ENCODE results near the gene F13A1.

F13A1 gene

DNA sequence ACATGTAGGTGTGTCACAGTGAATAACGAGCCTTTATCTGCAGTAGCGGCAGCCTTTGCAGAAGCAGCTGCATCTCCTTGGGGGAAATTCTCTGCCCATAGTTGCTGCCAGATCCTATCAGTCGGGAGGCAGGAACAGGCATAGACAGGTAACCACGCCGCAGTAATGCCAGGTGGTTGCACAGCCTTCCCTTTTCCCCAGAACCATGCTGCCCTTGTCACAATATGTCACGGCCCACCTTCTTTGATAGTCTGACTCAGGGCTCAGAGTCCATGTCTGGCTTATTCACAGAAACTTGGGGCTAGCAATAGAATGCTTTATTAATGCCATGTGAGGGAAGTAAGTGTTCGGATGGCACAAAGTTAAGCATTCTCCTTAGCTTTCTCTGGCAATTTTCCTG is 76.6 kb downstream of the F13A1 start:
- DNase-seq (ENCODE audit: low read depth in 3 of 3): no peak

DNA sequence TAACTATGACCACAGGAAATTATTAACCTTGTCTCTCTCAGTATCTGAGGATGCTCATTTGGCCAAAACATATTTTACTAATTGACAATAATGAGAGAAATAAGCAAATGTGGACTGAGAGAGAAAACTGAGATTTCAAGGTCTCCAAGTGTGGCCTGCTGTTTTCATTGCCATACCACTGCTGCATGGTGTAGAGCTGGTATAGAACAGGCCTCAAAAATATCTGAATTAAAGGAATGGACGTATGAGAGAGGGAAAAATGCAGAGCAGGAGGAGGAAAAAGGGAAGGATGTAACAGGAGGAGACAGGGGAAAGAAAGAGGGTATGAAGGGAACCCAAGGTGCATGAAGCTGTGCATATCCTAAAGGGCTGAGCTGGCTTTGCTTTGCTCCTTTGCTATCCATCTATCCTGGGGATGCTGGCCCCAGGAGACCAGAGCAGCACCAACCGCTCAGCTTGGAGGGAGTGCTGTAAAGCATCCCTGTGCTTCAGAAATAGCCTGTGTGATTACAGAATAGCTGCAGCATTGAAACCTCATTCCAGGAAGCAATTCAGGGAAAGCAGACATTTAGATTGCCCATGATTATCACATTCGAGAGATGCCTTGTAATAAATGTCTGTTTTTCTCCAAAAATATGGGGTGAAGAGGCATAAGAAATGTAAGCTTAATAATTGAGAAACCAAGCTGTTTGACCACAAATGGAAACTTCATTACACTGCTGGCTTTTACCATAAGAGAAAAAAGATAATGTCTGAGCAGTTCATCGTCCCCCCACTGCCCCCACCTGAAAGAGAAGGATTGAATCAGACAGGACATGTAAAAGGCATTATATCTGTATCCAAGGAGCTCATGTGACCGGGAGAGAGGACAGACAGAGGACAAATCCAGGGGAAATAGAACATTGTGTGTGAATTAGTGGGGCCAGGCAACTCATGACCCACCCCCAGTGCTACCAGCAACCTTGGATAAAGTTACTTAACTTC is 80.6 kb downstream of the F13A1 start:
- no peak for DNase-seq (ENCODE audit: low read depth in 3 of 3)

DNA sequence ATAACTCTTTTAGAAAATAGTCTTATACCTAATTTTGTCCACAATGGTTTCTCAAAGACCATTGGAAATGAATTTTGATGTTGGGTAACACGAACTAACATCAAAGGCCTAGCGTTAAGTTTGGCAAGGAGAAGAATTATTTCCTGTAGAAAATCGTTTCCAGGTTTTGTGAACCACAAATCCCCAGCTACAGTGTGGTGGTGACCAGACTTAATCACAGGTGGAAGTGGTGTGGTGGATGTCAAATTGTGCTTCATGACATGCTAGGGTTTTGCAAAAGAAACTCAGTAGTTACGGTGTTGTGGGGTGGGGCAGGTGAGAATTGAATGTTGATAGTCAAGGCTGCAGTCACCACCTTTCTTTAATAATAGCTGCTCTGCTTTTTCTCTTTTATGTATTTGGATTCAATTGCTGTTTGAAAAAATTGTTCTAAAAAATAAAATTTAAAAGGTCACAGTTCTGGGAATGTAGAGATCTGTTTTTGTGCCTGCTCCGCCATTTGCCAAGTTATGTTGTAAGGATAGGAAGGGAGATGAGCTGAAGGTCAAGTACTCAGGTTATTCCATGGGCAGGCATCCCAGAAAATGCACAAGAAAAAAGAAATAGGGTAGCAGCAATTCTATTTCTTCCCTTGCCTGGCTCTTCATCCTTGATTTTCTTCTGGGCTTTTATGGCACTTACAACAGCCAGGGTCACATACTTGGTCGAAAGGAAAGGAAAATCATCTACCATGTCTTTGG is 83.6 kb downstream of the F13A1 start:
- DNase-seq (ENCODE audit: low read depth in 3 of 3): no peak

DNA sequence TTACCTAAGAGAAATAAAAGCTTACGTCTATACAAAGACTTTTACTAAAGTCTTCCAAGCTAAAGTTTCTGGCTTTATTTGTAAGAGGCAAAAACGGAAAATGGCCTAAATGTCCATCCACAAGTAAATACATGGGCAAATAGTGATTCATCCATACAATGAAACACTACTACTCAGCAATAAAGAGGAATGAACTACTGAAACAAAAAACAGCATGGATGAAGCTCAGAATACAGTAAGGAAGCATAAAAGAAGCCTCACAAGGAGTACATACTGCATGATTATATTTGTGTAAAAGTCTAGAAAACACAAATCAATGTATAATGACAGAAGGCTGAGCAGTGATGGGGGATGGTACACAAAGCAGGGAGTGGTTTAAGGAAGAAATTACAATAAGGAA is 84.7 kb downstream of the F13A1 start:
- no peak for DNase-seq (ENCODE audit: low read depth in 3 of 3)

DNA sequence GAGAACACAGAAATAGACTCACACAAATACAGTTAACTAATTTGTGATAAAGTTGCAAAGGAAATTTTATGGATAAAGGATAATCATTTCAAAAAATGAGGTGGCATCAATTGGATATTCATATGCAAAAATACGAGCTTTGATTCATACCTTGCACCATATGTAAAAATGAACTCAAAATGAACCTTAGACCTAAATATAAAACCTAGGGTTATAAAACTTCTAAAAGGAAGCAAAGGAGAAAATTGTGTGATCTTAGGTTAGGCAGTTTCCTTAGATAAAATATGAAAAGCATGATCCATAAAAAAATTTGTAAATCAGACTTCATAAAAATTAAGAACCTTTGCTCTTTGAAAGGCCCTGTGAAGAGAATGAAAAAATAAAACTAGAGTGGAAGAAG is 85.5 kb downstream of the F13A1 start:
- no peak for DNase-seq (ENCODE audit: low read depth in 3 of 3)

DNA sequence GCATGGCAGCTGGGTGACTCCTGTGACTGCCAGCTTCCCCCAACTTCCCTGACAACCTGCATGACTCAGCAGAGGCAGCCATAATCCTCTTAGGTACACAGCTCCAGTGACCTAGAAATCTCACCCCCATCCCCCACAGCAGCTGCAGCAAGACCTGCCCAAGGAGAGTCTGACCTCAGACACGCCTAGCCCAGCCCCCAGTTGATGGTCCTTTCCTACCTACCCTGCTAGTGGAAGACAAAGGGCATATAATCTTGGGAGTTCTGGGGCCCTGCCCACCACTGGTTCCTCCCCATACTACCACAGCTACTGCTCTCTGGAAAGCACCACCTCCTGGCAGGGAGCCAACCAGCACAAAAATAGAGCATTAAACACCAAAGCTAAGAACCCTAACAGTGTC is 90.2 kb downstream of the F13A1 start:
- no peak for DNase-seq (ENCODE audit: low read depth in 3 of 3)

DNA sequence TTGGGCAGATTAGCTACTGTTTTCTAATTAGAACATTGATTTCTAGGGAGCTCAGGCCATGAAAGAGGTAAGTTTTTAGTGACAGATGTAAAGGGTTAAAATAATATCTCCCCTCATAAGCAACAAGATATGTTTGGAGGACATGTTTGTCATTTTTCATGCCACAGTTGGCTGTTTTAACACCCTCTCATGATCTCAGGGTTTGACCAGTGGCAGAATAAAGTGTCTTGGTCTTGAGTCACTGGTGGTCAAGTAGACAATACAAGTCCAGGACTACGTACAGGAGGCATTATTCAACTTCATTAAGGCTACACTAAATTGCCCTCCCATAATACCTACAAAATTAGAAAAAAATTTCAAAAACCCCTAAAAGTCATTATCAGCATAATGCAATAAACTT is 92.6 kb downstream of the F13A1 start:
- DNase-seq (ENCODE audit: low read depth in 3 of 3): no peak

DNA sequence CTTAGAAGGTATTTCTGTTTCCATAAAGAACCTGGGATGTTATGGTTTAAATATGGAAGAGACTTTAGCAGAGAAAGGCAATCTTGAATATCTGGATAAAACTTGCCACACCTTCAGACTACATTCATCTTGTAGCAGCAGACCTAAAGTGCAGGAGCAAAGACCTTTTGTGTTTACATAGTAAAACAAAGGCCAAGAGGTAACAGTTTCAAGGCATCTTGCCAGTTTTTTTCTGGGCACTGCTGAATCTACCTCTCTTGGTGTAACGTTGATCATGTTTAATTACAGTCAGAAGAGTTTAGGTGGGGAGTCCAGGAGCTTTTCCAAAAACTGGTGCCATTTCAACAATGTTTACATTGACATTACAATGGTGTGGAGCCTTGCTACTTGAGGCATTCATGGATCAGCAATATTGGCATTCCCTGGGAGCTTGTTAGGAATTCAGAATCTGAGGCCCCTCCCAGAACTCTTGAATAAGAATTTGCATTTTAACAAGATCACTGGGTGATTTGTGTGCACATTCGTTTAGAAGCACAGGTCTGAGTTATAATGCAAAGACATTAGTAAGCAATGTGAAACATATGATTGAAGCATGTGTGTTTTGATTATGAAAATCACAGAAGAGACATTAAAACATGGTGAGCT is 94.5 kb downstream of the F13A1 start:
- DNase-seq (ENCODE audit: low read depth in 3 of 3): no peak

DNA sequence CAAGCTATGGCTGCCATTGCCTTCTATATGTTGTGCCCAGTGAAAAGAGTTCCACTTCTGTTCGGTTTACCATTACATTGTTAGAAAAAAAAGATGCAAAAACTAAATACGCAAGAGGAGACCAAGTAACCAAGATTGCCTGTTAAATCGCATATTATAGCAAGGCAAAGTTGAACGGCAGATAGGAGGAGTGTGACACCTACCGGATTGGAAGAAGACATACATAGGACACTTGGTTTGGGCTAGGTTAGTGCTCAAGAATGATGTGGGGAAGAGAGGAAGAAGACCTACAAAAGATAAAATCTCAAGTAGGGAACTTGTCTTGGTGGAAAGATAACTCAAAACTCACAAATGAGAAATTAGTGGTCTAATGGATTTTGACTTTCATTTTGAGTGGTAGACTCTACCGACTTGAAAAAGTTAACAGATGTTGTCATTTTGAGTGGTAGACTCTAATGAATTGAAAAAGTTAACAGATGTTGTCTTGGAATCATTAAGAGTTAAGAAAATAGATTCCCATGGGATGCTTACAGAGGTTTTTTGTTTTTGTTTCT is 95.5 kb downstream of the F13A1 start:
- DNase-seq (ENCODE audit: low read depth in 3 of 3): no peak

DNA sequence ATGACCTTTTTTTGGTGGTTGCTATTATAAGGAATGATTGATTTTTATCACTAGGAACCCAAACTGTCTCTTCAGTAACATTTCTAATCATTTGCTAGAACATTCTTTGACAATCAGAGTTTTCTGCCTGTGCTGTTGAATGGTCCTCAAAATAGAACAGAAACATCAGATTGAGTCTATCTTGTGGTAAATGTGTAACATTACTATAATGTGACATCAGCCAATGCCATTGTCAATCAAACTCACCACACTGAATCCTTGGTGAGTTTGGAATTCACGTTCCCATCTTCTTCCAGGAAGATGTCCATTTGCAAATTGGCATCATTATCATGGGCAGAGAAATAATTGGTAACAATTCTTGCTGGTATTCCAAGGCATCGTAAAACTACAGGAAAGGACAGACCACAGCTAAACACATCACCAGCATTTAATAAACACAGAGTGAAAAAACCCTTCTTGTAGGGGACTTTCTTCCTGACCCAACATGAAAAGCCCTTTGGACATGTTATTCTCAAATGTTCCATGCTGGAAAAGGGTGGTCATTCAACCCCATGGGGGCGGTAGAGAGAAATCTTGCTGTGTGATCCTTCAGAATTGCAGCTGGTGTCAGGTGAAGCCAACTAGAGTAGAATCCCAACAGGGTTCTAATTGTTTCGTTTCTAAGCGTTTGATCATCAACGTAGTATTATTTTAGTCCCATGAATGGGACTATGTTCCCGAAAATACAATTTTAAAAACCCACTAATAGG is 98.5 kb downstream of the F13A1 start:
- no peak for DNase-seq (ENCODE audit: low read depth in 3 of 3)

DNA sequence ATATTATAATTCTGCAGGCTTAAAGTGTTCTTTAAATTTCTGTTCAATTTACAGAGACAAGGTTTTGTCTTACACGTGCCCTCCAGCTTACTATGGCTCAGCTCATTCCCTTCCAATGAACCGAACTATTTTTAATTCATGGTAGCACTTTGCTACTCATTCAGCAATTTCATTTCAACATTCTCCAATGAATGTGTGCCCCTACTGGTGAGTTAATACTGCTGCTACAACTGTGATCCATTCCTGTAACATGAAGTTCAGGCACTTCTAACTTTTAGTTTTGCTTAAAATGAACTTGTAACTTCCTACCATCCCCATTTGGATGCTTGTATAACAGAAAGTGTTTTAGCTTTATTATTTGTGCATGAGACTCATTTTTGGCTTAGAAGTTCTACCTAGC is 99.7 kb downstream of the F13A1 start:
- no peak for DNase-seq (ENCODE audit: low read depth in 3 of 3)

DNA sequence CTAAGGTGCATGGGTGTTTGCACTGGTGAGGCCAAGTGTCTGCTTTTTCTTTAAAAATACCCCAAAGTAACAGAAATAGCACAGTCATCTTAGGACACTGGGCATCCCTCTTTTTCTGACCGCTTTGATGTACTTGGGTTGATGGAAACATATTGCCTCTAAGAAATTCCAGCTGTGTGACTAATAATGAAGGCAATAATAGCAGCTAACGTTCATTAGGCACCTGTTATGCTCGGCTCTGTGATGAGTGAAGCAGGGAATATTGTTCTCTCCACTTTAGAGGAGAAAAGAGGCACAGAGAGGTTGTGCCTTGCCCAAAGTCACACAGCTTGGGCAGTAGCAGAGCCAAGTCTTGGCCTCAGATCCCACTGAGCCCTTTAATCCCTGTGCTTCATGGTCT is 100.7 kb downstream of the F13A1 start:
- DNase-seq (ENCODE audit: low read depth in 3 of 3): no peak

DNA sequence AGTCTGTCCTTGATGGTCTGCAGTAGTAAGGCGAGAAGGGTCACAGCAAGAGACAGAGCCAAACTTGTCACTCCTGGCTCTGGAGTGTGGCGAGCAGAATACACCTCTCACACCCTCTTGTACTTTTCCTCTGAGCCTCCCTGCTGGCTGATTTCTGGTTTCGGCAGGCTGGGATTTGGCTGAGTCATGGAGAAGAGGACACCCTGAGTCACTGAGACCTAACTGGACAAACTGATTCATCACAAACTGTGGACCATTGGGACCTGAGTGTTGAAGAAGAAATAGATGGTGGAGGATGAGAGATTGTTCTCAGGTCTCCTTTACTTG is 101.7 kb downstream of the F13A1 start:
- no peak for DNase-seq (ENCODE audit: low read depth in 3 of 3)

DNA sequence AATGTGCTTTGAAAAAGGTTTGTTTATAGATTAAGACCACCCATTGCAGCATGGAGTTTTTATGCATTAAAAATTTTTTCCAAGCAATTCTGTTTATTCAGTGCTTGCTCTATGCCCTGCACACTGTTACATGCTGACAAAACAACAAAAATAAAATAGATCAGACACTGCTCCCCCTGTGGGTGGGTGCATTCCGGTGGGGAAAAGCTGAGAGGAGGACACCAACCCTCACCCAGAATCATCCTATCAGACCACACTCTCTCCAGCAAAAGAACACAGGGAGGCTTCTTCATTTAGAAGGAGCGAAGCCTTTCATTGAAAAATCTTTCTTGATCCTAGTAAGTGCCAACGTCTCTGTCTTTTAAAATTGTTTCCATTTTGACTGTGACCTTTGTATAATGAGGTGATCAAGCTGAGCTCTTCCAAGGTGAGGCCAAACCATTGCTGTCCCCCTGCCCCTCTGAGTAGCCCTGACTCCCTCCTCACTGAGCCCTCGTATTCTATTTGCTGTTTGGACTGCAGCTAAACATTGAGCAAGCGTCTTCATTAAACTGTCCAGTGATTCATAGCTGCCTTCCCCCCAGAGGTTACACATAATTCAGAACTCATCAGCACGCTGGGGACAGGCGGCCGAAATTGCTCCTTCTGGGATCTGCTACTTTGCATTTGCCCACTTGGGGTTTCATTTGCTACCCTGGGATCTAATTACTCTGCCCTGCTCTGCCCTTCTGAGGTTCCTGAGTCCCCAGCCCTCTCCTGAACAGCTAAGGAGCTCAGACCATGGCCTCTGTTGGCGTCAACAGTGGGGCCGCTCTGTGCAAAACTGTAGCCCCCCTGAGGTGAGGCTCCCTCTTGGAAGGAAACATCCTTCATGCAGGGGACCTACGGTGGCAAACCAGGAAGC is 102.4 kb downstream of the F13A1 start:
- no peak for DNase-seq (ENCODE audit: low read depth in 3 of 3)

DNA sequence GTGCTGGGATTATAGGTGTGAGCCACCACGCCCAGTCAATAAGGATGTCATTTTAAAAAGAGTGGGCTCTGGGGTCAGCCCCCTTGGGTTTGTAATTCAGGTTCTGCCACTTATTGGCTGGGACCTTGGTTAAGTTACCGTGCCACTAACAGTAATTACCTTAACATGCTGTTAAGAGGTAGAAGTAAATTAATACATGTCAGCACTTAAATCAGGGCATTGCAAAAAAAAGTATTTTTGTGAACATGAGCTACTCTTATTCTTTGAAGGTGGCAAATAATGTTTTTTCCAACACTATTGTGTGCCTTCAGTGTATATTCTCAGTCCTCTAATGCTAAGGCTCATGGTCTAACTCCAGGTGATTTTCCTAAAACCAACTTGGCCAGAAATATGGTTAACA is 109.5 kb downstream of the F13A1 start:
- no peak for DNase-seq (ENCODE audit: low read depth in 3 of 3)

DNA sequence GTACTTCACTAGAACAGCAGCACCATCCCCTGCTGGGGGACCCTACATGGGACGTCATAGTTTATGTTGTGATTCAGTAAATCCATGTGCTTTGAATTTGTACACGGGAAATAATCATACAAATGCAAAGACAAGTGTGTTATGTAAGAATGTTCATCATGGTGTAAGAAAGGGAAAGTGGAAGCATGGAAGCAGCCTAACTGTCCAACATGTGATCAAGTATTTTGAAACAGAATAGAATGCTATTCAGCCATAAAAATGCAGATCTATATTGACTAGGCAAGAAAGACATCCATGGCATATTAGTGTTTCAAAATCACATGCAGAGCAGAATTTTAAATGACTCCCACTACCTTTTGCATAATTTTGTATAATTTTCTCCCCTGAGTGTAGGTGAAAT is 117.6 kb downstream of the F13A1 start:
- no peak for DNase-seq (ENCODE audit: low read depth in 3 of 3)

DNA sequence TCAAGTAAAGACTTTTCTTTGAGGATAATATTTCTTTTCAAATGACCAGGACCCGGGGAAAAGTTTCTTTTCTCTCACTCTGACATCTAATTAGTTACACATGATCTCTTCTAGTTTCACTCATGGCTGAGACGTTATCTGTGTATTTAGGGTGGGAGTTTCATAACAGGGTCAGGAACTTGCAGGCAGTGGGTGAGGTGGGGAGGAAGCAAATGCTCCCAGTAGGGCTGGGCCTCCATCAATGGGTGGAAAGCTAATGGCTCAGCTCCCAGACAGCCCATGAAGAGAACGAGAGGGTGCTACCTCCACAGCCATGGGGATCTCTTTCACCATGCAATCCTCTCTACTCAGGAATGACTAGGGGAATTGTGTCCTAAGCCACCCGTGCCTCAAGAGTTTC is 119.3 kb downstream of the F13A1 start:
- no peak for DNase-seq (ENCODE audit: low read depth in 3 of 3)

DNA sequence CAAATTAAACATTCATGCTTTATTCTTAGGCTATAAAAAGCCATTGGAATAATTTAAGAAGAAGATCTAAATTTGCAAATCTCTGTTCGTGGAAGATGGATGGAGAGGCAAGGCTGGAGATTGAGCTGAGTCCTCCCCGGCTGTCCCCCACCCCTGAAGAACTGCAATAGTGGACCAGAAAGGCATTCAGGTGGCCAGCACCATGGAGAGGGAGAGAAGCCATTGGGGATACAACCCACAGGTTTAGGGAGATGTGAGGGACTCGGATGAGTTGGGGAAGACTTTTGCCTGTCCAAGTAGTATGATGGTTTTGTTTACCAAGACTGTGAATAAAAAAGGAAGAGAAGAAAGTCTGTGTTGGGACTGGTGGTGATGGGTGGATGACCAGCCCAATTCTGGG is 120.8 kb downstream of the F13A1 start:
- no peak for DNase-seq (ENCODE audit: low read depth in 3 of 3)

DNA sequence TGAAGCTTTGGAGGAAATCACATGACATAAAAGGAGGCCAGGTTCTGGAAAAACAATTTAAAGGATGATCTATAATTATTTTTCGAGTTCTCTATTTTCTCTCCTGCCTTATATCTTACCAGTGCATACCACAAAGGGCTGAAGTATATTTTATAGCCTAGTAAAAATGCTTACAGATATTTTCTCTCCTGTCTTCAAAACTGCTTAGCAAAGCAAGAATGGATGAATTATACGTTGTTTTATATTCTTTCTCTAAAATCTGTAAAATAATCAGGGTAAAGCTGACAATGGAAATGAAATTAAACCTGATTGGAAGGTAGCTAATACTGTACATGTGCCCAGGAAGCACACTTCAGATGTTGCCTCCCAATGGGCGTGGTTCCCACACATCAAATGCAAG is 123.7 kb downstream of the F13A1 start:
- DNase-seq (ENCODE audit: low read depth in 3 of 3): no peak

DNA sequence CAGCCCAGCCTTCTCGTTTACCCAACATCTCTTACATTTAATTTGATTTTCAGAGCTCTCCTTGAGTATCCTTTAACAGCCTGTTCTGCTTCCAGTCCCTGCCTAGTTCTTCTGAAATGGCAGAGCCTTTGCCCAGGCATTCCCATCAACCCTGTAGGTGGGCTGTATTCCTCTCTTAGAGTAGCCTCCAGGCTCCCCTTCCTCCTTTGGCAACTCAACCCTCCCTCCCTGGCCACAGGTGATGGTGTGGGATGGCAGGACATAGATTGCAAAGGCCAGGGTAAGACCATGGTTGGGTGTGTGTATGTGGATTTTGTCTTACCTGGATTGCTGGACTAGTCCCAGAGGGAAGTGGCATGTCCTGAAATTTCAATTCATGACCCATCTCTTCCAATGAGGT is 125.4 kb downstream of the F13A1 start:
- DNase-seq (ENCODE audit: low read depth in 3 of 3): no peak

Measured in stimulated activated CD4-positive, alpha-beta T cell treated with anti-CD3 and anti-CD28 coated beads, TNF-alpha, amount 100 ng/mL, for 48 hours (primary cell).